ENCODE measurements around the gene HABP4. TPM values are rescaled to one million over a fixed set of nuclear protein-coding genes. Genes with fewer than 3 reads are reported as not detected.

HABP4 gene
- total RNA-seq, 1 donor from 2014 or later: 15.4 TPM

- Mint-ChIP-seq H3K9me3 (no peaks in the 10 kb centered on the region), H3K4me3 (no peak overlapping the region), H3K27me3 (ENCODE audit: low read depth) (no peaks in the 10 kb centered on the region), H3K36me3 (no peaks in the 10 kb centered on the region), H3K4me1 (peaks cover 15% of the 10 kb centered on the region), H3K27ac (peak overlapping the region; percentile 77)
- no peak for DNase-seq (ENCODE audit: low spot score in 2 of 2, unreplicated experiment in 2 of 2)
- TF ChIP-seq CTCF (IDR thresholded peaks at IDR 0.05; ENCODE audit: unreplicated experiment): no peak
Observed at GRCh38 chr9:96413302-96414221, 36.4 kb upstream of the HABP4 start.

GRCh38 chr9:96417051-96417586, 32.9 kb upstream of the HABP4 start:
- Mint-ChIP-seq H3K9me3 (no peaks in the 10 kb centered on the region), H3K36me3 (no peaks in the 10 kb centered on the region)

GRCh38 chr9:96417661-96418082, 32.3 kb upstream of the HABP4 start:
- Mint-ChIP-seq H3K9me3 (no peaks in the 10 kb centered on the region), H3K27ac (peak overlapping the region; percentile 95), H3K36me3 (no peaks in the 10 kb centered on the region), H3K27me3 (ENCODE audit: low read depth) (no peaks in the 10 kb centered on the region), H3K4me3 (peak overlapping the region; percentile 90), H3K4me1 (peaks cover 36% of the 10 kb centered on the region)
- TF ChIP-seq CTCF (IDR thresholded peaks at IDR 0.05; ENCODE audit: unreplicated experiment): no peak
- DNase-seq (ENCODE audit: low spot score in 2 of 2, unreplicated experiment in 2 of 2): peak in 1 of 2 experiments; percentile 37

More at GRCh38 chr9:96417051-96417586, 32.9 kb upstream of the HABP4 start:
- H3K27me3 Mint-ChIP-seq (ENCODE audit: low read depth): no peaks in the 10 kb centered on the region
- H3K27ac Mint-ChIP-seq: peak overlapping the region; percentile 95
- peak; percentile 82 to 88 for DNase-seq (ENCODE audit: low spot score in 2 of 2, unreplicated experiment in 2 of 2)
- H3K4me1 Mint-ChIP-seq: peaks cover 36% of the 10 kb centered on the region
- no peak for TF ChIP-seq CTCF (IDR thresholded peaks at IDR 0.05; ENCODE audit: unreplicated experiment)
- peak overlapping the region; percentile 83 for H3K4me3 Mint-ChIP-seq

GRCh38 chr9:96418083-96418919, 31.7 kb upstream of the HABP4 start, which contains the start of gene ZNF367:
TSS of gene ZNF367 (minus strand) at chr9:96418370. CDS start at chr9:96418032, 338 bp downstream.
- Mint-ChIP-seq H3K4me1 (peaks cover 37% of the 10 kb centered on the region), H3K9me3 (no peaks in the 10 kb centered on the region), H3K36me3 (no peaks in the 10 kb centered on the region), H3K27ac (peak within 1 kb of the TSS; percentile 98), H3K27me3 (ENCODE audit: low read depth) (no peaks in the 10 kb centered on the region), H3K4me3 (peak within 1 kb of the TSS; percentile 90)
- TF ChIP-seq CTCF (IDR thresholded peaks at IDR 0.05; ENCODE audit: unreplicated experiment): no peak
- peak; percentile 92 to 94 for DNase-seq (ENCODE audit: low spot score in 2 of 2, unreplicated experiment in 2 of 2)

GRCh38 chr9:96418920-96419690, 30.9 kb upstream of the HABP4 start:
- no peaks in the 10 kb centered on the region for H3K36me3 Mint-ChIP-seq

More at GRCh38 chr9:96418920-96419690, 30.9 kb upstream of the HABP4 start:
- peak overlapping the region; percentile 90 for H3K4me3 Mint-ChIP-seq
- H3K27ac Mint-ChIP-seq: peak overlapping the region; percentile 98
- no peak for TF ChIP-seq CTCF (IDR thresholded peaks at IDR 0.05; ENCODE audit: unreplicated experiment)
- peaks cover 37% of the 10 kb centered on the region for H3K4me1 Mint-ChIP-seq
- peak in 1 of 2 experiments; percentile 45 for DNase-seq (ENCODE audit: low spot score in 2 of 2, unreplicated experiment in 2 of 2)
- H3K27me3 Mint-ChIP-seq (ENCODE audit: low read depth): no peaks in the 10 kb centered on the region
- H3K9me3 Mint-ChIP-seq: no peaks in the 10 kb centered on the region

All from mesothelial cell of epicardium (in vitro differentiated cells).